HG02943 (cell line): Measurements from ENCODE around the gene LRRTM3.

Experiments used
- ATAC-seq: cut with Tn5 transposase; IDR thresholded peaks from one replicate; pipeline ENCODE4 v1.9.1; 2021; ENCODE audit warnings: mild to moderate bottlenecking, low read depth, moderate library complexity; ENCODE audit not compliant: unreplicated experiment

LRRTM3 gene

DNA sequence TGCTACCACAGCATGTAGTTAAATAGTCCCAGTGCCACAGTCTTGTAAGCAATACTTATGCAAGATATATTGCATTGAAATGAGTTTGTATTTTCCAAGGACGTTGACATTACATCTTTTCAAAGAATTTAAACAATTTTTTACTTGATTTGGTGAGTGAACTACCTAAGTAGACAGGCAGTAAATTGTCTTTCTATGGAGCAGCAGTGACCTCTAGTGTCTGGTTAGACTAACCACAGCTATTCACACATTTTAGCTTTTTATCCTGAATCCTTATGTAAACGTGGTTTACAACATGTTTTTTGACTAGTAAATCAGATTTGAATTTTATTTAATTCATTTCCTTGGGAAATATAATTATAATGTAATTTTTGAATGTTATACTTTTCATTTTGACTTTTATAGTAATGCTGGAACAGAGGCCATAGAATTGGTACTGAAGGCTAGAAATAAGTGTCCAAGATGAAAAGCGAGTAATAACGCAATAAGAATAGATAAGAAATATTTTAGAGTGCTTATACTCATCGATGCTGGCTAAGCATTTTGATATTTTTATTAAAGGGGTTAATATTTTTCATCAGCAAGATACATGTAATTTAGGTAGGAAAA is 5.6 kb downstream of the LRRTM3 start:
- no peak for ATAC-seq

GRCh38 chr10:66931949-66932343 is 6.1 kb downstream of the LRRTM3 start:
- ATAC-seq: no peak

GRCh38 chr10:66934711-66935110 is 8.9 kb downstream of the LRRTM3 start:
- no peak for ATAC-seq

DNA sequence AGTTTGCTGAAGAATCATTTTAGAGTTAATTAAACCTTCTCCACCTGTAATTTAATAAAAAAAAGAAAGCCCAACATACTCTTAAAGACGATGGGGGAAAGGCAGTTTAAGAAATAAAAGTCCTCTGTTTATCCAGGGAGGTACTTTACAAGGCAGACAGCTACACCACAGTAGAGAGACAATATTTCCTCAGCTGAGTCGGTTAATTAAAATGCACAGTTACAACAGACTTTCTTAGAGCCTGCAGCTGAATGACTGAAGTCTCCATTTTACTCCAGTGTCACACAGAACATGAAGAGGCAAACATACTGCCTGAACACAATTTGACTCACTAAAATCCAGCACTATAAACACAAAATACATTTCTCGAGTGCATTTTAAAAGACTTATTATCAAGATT is 15.1 kb downstream of the LRRTM3 start:
- no peak for ATAC-seq

DNA sequence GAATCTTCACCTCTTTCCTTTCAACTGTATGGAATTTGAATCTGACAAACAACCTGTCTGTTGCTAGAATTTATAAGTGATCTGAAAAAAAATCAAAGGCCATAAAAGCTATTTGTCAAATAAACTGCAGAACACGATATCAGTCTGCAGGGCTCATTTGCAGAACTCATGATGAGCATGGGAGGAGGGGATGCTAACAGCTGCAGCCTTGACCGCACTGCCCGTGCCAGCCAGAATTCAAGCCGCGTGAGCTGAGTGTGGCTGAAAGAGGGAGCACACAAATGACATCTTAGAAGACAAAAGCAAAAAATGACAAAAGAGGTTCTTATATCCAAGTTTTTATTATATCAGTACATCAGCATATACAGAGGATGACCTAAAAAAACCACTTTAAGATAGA is 15.7 kb downstream of the LRRTM3 start:
- no peak for ATAC-seq

GRCh38 chr10:66942407-66942806 is 16.6 kb downstream of the LRRTM3 start:
- ATAC-seq: no peak

GRCh38 chr10:66943590-66943989 is 17.8 kb downstream of the LRRTM3 start:
- ATAC-seq: no peak

GRCh38 chr10:66951896-66952295 is 26.1 kb downstream of the LRRTM3 start:
- no peak for ATAC-seq

DNA sequence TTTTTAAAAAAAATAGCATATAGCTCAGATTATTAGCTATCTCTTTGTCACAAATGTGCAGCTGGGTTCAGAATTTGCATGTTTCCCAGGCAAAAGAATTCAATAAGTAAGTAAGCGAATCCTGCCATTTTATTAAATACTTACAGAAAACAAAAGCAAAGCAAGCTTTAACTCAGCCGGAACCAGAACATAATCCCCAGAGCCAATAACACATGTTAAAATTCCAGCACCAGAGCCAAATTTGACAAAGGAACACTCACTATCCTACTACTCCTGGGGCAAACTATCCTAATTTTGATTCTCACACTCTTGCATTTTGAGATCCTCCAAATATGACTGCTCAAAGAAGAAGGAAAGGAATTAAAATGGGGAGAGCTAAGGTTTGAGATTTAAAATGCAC is 32.6 kb downstream of the LRRTM3 start:
- ATAC-seq: no peak

- ATAC-seq: no peak
These were observed 39.1 kb downstream of the LRRTM3 start for GRCh38 chr10:66964946-66965345.

- no peak for ATAC-seq
These were observed 54.5 kb downstream of the LRRTM3 start for GRCh38 chr10:66980246-66980815.

DNA sequence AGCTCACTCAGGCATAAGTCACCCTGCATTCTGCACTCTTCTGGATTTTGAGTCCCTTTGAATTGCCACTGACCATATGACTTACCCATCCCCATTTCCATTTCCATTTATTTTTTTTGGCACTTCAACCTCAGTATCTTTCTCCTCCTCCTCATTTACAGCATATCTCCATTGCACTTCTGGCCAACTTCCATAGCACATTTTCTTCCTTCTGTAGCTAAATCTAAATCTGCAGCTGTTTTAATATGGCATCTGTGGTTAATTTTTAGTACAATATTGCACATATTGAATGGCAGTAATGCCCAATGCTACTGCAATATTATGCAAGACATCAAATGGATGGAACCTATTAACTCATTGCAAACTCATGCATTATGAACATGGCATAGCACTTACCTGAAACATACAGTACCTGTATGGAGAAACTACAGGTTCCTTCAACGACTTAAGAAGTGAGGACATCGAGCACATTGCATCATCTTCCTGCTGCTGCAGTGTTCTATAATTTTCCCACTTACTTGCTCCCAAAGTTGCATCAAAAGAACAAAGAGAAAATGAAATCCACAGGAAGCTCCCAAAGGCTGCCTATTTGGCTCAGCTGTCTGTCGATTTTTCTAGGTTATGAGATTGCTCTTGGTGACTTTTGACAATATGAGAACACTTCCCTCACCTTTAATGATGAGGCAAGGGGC is 55.7 kb downstream of the LRRTM3 start:
- ATAC-seq: no peak

DNA sequence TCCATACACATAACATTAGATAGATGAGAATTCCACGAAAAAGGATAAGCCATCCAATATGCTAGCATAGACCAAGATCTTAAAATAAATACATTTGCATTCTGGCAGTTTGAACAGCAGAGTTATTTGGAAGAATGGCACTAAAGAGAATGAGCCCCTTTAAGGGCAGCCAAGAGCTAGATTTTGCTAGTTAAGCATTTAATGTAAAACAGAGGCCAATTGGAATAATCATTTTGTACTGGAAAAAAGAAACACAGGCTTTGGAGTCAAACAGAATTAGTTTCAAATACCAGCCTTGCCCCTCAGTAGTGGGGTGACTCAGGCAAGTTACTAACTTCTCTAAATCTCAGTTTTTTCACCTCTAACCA is 56.2 kb downstream of the LRRTM3 start:
- ATAC-seq: no peak

DNA sequence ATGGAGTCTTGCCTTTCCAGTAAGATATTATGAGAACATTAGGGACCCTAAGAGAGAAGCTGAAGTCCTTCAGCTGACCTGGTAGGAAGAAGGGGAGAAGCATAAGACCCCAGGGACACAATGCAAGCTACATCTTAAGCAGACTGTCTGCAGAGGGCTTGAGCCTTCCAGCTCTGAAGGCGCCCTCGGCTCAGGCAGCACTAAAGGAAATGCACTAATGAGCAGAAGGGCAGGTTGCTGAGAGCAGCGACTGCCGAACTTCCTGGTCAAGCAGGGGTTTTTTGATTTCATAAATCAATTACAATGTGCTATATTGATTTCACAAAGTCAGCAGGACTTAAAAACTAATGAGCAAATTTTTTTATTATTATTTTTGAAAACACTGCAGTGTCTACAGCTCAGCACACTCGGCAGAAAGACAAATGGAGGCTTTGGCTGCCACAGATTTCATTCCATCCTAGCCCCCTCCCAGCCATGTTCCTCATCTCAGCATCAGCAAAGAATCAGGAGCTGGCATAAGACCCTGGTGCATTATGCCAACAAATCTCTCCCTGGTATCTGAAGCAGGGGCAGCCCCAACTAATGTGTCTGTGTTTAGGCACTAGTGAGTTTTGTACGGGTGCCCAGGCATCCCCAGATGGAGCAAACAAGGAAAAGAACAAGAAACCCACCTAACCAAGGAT is 57.1 kb downstream of the LRRTM3 start:
- ATAC-seq: no peak

DNA sequence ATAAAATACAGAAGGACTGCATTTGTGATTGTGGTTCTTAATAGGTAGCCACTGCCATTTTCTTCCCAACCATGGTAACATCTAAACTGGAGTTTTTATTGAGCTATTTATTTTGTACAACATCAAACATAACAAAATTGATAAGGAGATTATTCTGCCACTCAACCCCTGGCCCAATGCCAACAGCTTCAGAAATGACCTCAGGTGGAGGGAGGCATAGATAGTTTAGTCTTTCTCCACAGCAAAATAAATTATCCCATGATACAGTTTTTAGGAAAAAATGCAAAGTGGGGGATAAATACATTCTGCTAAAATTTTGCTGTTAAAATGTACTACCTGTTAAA is 57.6 kb downstream of the LRRTM3 start:
- no peak for ATAC-seq

- ATAC-seq: no peak
These were observed 64.5 kb downstream of the LRRTM3 start for GRCh38 chr10:66990143-66990830.

- ATAC-seq: no peak
These were observed 71.2 kb downstream of the LRRTM3 start for GRCh38 chr10:66996996-66997395.

DNA sequence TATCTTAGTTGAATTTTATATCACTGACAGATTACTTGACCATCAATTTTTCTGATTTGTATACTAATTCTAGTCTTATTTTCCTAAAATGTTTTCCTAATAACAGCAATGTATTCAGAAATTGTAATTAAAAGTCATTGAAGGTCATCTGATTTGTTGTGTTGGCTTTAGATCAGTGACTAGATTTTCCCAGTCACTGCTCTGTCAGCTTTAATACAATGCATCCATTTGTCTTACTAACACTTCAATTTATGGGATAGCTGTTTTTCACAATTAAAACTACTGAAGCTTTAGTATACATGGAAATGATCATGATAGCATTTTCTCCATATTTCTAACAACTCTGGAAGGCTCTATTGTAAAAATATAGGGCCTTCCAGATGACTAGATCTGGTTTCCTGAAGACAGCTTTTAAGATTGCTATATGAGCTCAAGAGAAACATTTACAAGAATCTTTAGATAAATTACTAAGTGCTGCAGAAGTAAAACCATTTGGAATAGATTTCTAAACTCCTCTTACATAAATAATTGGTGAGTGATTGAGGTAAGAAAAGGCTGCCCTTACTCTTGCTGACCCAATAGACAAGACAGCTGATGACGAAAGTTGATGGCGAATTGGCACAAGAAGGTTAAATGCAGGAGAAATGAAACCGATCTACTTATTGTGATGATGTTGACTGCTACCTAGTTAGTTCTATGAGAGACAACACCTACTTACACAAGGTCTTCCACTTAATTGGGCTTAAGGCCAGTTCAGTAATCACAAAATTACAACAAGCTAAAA is 74.1 kb downstream of the LRRTM3 start:
- no peak for ATAC-seq

DNA sequence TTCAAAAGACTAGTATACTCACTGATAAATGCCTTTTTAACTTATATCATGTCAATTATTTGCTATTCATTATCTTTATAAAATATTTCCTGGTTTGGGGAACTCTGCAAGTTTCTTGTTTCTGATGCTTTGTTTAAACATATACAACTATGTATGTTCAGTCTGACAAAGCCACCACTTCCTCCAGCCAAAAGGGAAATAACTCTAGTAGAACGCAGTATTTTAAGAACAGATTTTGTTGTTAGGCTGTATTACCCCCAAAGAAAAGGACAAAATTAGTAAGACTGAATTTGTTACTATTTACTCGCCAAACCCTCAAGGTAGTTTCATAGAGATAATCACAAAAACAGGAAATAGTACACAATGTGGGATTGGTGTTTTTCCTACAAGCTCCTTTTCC is 78.9 kb downstream of the LRRTM3 start:
- ATAC-seq: no peak

GRCh38 chr10:67005981-67006380 is 80.1 kb downstream of the LRRTM3 start:
- no peak for ATAC-seq
